HG02623 (cell line): ENCODE measurements around the gene CR2.
"Not testable (repeated sequence)": the region's sequence is repeated elsewhere in the genome, so short reads cannot be mapped to it uniquely, and the experiment has no call there.

Source experiments
- ATAC-seq: cut with Tn5 transposase; IDR thresholded peaks from one replicate; pipeline ENCODE4 v1.9.1; 2021; ENCODE audit warnings: moderate library complexity; ENCODE audit not compliant: unreplicated experiment

Gene CR2

DNA sequence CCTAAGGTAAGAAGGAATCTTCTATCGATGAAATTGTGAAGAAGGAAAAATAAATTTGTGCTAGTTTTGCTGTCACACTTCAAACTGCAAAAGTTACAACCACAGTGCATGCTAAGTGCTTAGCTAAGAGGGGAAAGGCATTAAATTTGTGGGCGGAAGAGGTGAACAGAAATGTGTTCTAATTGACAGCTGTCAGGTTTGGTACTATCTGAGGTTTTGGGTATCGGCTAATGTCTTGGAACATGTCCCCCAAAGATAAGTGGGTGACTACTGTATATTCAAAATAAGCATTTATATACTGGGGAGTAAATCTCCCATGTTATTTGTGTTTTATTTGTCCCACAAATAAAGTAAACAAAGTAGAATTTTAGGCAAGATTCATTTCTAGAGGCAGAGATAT lies 49.8 kb downstream of the CR2 start:
- no peak for ATAC-seq

DNA sequence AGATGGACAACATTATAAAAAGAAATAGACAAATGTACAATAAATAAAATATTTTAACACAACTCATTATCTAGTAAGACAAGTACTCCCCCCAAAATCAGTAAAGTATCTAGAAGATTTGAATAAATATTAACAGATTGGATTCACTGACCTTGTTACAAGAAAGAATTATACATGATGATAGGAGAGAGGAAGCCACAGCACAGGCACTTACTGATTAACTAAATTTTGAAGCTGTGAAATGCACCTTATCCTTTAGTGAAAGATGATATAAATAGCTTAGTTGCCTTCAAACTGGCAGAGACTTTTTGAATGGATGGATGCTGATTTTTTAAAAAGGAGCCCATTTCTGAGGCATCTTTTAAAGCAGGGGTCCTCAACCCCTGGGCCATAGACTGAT lies 50.3 kb downstream of the CR2 start:
- no peak for ATAC-seq

GRCh38 chr1:207510444-207510843 lies 56.3 kb downstream of the CR2 start:
- no peak for ATAC-seq

- no peak for ATAC-seq
Measured at GRCh38 chr1:207514890-207515289, 60.8 kb downstream of the CR2 start.

DNA sequence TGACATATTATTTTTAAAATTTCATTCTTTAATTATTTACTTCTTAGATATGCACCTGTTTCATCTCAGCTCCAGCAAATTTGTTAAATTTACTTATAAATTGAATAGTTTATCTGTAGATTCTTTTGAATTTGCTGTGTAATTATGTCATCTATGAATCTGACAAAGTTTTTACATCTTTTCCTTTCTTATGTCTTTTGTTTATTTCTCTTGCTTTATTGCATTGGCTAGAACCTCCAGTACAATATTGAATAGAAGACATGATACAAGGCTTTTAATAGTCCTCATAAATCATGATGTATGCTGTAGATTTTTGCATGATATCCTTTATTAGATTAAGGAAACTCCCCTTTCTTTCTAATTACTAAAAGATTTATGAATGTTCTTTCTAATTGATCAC lies 62.6 kb downstream of the CR2 start:
- ATAC-seq, result no peak

DNA sequence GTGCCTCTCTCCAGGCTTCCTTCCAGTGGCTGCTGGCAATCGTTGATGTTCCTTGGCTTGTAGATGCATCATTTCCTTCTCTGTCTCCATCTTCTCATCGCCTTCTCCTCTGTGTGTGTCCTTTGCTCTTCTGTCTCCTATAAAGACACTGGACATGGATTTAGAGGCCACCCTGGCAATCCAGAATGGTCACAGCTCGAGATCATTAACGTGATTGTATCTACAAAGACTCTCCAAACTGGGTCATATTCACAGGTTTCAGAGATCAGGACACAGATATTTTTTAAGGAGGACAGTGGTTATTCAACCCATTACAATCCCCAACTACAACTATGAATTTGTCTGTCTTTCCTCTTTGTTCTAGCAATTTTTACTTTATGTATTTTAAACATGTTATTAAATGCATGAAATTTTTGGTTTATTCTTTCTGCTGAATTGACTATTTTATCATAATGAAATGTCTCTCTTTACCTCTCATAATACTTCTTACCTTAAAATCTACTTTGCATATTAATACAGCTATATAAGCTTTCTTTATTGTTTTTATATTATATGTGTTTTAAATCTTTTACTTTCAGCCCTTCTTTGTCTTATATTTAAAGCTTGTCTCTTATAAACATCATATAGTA lies 64.6 kb downstream of the CR2 start:
- no peak for ATAC-seq

DNA sequence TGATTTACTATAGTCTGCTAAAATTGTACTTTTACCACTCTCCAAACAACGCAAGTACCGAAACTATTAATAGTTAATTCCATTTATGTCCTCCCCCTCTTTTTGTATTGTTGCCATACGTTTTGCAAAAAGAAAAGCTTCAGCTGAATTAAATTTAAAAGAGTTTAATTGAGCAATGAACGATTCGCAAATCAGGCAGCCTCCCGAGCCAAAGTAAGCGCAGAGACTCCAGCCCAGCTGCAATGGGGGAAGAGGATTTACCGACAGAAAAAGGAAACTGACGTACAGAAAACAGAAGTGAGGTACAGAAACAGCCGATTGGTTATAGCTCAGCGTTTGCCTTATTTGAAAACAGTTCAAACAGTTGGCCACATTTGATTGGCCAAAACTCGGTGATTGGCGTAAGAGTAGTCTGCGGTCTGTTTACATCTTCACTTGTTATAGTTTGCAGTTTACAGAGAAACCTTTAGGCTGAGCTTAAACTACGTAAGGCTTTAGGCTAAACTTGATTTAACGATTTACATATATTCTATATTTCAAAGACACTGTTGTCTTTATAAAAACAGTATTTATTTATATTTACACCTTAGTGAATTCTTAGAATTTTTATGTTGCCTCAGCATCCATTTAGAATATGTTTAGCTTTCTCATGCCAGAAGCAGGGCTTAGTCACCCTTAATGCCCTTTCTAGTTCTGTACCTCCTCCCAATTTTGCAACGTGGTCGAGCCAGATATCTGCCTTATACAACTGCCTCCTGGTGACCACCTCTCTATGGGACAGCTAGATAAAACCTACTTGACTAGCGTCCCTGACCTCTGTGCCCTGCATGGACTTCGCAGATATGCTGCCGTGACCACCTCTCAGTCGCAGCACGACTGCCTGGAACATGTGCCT lies 65.6 kb downstream of the CR2 start:
- no peak for ATAC-seq

DNA sequence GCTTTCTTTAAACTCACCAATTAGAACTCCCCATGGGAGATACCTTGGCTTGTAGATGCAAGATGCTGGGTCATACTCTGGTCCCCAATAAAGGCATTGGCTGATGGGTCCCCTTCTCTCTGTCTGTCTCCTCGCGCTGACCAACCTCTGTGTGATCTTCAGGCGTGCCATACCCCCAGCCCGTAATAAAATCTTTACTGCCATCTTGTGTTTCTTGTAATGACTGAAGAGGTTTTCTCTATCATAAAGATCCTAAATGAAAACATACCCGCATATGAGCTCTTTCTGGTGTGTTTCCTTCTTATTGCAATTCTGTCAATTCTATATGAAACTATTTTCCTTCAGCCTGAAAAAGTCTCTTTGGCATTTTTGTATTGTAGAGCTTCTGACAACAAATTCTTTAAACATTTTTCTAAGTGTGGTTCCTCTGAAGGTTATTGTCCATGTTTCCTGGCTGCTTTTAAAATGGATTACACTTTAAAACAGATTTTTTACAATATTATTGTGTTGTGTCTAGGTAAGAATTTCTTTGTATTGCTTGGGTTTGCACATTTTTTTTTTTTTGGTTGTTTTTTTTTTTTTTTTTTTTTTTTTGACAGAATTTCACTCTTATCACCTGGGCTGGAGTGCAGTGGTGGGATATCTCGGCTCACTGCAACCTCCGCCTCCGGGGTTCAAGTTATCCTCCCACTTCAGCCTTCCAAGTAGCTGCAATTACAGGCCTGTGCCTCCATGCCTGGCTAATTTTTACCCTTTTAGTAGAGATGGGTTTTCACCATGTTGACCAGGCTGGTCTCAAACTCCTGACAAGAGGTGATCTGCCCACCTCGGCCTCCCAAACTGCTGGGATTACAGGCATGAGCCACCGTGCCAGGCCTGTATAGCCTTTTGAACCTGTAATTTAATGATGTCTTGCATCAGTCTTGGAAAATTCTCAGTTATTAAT lies 66.5 kb downstream of the CR2 start:
- not testable (repeated sequence) for ATAC-seq

GRCh38 chr1:207525239-207525638 lies 71.1 kb downstream of the CR2 start:
- not testable (repeated sequence) for ATAC-seq

- ATAC-seq, result not testable (repeated sequence)
Measured at GRCh38 chr1:207528401-207528800, 74.3 kb downstream of the CR2 start.

DNA sequence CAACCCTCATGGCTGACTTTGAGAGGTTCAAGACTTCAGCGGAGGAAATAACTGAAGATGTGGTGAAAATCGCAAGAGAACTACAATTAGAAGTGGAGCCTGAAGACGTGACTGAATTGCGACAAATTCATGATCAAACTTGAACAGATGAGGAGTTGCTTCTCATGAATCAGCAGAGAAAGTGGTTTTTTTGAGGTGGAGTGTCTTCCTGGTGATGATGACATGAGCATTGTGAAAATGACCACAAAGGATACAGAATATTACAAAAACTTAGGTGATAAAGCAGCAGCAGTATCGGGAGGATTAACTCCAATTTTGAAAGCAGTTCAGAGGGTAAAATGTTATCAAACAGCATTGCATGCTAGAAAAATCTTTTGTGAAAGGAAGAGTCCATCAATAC lies 82.1 kb downstream of the CR2 start:
- ATAC-seq, result not testable (repeated sequence)
